Stimulated activated CD4-positive, alpha-beta T cell treated with anti-CD3 and anti-CD28 coated beads, TNF-alpha, amount 100 ng/mL, for 1 hour (primary cell): ENCODE measurements around the gene OASL.
"Not testable (repeated sequence)": the region's sequence is repeated elsewhere in the genome, so short reads cannot be mapped to it uniquely, and the experiment has no call there.

Source experiments
- DNase-seq, 3 donors: peaks; one replicate each; pipeline ENCODE4 v3.0.0-alpha.2; 2020; ENCODE audit warnings: low read depth in 3 of 3, low spot score in 1 of 3

Gene OASL

DNA sequence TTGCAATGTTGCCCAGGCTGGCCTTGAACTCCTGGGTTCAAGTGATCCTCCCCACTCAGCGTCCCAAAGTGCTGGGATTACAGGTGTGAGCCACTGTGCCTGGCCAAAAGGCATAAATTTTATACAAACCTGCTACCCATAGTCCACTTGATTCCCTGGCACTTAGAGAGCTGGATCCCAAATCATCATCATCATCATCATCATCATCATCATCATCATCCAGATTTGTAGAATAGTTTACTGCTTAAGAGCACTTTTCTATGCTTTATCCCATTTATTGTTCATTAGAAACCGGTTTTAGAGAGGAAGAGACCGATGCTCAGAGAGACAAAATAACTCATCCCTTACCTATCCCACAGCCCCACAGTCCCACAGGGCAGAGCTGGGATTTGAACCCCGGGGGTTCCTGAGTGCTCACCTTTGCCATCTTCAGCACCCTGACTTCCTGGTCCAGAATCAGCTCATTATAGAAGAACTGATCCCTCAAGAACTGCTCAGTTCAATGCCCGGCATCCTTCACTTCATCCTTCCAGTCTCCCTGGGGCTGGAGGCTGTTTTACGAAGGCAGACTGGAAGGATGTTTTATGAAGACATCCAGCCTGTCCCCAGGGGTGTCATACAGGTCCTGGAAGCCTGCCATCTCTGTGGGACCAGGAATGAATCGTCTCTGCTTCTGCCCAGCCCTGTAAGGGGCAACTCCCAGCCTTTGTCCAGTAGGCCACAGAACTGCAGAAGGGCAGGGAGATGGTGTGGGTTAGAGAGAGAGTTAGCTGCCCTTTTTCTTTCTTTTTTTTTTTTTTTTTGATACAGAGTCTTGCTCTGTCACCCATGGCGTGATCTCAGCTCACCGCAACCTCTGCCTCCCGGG, 20.2 kb upstream of the OASL start:
- DNase-seq = no peak

DNA sequence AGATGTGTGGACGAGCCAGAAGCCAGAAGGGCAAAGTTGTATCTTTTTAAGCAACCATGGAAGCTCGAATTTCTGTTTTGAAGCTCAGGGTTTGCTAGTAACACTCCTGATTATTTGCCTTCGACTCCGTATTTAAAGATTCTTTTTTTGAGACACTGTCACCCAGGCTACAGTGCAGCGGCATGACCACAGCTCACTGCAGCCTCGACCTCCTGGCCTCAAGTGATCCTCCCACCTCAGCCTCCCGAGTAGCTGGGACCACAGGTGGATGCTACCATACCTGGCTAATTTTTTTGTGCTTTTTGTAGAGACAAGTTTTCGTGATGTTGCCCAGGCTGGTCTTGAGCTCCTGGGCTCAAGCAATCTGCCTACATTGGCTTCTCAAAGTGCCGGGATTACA, 18.7 kb upstream of the OASL start:
- DNase-seq = no peak

DNA sequence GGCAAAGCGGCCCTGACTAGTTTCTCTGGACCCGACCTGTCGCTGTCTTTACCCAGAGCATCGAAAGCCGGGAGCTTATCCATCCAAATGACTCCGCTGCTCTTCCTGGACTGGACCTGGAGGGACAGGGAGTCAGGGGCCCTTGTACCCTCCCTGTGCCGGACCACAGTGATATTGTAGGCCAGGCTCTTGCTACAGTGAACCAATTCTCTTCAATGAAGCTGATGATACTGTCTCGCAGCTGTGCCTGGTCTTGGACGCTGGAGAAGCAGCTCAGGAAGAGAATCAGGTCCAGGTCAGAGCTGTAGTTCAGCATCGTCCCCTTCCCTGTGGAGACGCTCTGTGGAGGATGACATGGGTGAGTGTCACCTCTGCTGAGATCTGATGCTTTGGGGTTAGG, 14.7 kb upstream of the OASL start:
- no peak for DNase-seq

DNA sequence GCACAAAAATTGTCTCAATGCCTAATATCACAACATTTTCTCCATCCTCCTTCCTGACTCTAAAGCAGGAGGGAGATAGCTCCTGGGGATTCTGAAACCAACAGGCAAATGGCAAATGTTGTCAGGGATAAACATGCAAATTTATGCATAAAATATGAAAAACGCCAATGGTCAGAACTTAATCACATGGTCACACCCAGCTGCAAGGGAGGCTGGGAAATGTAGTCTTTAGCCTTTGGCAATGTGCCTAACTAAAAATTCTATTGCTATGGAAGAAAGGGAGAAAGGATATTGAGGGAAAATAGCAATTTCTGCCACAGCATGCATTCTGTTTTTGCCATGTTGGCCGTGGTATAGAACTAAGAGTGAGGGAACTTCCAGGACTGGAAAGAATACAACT, 11.7 kb upstream of the OASL start:
- no peak for DNase-seq

DNA sequence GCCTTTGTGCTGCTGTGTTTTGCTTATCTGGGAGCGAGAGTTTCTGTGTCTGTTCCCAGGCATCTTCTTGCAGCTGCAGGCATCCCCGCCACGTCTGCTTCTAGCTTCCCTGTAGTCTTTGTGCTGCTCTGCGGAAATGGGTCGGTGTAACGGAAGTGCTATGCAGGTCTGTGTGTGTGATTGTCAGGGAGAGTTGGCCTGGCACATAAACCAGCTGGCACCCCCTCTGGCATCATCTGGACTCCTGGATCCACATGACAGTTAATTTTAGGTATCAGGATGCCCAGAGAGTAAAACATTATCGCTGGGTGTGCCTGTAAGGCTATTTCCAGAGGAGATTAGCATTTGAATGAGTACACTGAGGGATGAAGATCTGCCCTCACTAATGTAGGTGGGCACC, 9.4 kb upstream of the OASL start:
- DNase-seq = no peak

DNA sequence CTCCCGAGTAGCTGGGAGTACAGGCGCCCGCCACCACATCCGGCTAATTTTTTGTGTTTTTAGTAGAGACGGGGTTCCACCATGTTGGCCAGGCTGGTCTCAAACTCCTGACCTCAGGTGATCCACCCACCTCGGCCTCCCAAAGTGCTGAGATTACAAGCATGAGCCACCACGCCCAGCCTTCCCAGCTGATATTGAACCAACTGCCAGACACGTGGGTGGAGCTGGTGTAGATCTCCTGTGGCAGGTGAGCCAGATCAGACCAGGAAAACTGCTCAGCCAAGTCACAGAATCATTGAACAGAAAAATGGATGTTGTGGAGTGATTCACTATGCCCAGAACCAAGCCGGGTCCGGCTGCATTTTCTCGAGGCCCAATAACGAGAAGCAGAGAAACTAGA, 8.4 kb upstream of the OASL start:
- not testable (repeated sequence) for DNase-seq

DNA sequence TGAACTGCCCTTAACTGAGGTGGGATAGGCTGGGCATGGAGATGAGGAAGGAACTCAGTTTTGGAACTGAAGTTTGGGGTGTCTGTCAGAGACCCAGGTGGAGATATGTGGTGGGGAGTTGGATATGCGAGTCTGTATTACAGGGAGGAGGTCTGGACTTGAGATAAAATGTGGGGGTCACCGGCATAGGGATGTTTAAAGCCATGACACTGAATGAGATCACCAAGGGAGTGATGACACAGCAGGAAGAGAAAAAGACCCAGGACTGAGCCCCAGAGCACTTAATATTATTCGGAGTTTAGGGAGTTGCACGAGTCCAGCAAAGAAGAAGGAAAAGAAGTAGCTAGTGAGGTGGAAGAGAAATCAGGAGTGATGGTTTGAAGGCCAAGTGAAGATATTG, 4.0 kb upstream of the OASL start:
- DNase-seq = no peak

DNA sequence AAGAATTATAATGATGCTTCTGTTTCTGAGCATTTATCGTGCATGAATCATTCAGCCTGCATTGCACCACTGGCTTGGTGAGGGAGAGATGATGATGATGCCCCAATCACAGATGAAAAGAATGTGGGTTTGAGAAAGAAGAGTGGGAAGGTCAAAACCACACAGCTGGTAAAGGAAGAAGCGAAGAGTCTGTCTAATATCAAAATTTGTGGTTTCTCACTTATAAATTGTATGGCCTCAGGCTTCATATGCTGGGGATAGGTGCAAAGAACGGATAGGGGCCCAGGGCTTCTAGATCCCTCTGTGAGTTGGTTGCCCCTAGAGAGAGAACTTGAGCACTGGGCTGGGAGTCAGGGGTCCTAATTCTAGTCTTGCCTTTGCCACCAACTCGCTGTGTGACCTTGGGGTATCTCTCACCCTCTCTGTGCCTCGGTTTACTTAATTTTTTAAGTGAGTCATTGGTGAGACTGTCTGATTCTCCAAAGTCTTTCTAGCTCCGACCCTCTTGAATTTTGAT, 2.2 kb downstream of the OASL start:
- no peak for DNase-seq

DNA sequence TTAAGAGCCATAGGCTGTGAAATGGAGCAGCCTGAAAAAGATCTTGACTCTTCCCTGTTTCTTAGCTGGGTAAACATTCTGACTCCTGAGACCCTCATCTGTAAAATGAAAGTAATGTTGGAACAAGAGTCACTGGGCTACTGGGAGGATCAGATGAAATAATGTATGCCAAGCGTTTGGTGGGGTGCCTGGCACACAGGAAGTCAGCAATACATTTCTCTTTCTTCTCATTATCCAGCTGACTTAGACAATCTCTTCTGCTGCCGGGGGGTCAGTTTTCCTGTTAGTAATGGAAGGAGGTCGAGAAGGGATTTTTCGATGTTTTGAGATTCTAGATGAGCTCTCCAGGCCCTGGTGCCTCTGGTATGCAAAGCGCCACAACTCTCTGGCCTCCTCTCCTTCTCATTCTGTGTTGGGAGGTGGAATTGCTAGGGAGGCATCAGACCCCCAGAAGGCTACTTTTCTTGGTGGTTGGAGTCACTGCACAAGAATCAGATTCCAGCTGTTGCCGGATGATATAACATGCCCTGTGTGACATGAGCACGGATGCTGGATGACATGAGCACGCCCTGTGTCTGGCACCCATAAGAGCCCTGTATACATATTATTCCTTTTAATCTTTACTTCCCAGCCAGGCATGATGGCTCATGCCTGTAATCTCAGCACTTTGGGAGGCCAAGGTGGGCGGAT, 4.3 kb downstream of the OASL start:
- no peak for DNase-seq

DNA sequence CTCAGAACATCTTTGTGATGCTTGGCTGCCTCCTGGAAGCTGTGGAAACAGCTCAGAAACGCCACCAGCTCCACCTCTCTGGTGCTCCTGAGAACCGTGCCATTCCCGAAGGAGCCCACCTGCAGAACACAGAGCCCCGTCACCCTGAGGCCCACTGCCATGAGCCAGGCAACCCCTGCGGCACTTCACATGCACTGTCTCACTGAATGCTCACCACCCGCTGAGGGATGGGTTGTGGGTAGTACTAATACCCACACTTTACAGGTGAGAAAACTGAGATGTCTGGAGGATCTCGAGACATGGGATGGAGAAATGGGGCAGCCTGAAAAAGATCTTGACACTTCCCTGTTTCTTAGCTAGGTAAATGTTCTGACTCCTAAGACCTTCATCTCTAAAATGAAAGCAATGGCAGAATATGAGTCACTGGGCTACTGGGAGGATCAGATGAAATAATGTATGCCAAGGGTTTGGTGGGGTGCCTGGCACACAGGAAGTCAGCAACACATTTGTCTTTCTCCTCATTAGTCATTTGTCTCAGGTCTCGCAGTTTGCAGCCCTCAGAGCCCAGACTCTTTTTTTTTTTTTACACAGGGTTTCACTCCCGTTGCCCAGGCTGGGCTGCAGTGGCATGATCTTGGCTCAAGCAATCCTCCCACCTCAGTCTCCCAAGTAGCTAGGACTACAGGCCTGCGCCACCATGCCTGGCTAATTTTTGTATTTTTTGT, 5.3 kb downstream of the OASL start:
- peak in 1 of 3 donors; percentile 34 for DNase-seq

DNA sequence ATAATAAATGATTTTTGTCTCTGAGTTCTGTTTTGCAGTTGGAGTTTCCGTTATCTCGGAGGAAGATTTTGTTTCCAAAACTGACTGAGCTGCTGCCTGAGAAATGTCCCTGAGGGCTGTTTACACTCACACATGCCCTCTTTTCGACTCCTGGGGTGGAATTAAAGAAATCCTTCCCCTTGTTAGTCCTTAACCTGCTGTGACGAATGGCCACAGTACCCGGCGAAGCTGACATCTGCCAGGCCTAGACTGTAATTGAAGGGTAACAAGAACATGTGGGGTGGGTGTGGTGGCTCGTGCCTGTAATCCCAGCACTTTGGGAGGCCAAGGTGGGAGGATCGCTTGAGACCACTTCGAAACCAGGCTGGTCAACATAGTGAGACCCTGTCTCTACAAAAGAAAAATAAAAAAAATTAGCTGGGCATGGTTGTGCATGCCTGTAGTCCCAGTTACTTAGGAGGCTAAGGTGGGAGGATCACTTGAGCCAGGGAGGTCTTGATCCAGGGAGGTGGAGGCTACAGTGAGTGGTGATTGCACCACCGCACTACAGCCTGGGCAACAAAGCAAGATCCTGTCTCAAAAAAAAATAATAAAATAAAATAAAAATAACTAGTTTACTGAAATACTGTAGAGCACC, 8.4 kb downstream of the OASL start:
- DNase-seq = no peak

DNA sequence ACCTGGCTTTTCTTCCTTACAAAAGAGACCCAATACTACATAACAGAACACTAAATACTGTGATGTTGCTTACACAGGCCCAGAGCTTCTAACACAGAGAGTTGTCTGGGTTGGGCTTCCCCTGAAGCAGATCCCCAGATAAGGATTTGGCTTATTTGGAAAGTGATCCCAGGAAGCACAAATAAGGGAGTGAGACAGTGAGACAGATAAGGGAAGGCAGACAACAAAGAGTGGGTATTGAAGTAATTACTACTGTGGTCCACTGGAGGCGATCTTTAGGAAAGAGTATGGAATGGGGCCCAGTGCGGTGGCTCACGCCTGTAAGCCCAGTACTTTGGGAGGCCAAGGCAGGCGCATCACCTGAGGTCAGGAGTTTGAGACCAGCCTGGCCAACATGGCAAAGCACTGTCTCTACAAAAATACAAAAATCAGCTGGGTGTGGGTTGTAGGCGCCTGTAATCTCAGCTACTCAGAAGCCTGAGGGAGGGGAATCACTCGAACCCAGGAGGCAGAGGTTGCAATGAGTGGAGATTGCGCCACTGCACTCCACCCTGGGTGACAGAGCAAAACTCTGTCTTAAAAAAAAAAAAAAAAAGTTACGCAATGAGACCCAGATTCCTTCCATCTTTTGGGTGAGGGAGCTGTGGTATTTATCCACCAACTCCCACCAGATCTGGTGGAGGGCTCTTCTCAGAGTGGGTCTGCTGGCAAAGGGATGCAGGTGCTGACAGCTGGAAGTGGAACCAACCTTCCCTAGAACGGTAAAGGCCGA, 12.6 kb downstream of the OASL start:
- DNase-seq = no peak

DNA sequence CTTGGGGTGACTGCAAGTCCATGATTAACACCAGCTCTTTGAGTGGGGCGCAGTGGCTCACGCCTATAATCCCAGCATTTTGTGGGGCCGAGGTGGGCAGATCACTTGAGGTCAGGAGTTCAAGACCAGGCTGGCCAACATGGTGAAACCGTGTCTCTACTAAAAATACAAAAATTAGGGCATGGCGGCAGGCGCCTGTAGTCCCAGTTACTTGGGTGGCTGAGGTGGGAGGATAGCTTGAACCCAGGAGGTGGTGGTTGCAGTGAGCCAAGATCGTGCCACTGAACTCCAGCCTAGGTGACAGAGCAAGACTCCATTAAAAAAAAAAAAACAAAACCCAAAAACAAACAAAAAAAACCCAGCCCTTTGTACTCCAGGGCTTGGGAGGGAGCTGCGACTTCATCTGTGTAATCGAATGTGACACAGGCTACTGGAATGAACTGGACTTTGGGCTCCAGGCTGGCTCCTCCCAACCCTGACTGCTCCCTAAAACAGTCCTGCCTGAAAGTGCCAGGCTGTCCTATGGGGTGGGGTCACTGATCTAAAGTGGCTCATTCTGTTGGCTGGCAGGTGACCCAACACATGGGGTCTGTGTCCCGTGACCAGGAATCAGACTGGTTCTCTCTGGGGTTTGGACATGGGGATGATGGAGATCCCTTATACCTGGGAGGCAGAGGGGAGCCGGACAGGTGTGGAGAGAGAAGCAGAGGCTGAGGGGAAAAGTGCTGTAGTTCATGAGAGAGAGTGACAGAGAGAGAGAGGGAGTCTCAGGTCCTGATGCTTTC, 13.4 kb downstream of the OASL start:
- DNase-seq = no peak

DNA sequence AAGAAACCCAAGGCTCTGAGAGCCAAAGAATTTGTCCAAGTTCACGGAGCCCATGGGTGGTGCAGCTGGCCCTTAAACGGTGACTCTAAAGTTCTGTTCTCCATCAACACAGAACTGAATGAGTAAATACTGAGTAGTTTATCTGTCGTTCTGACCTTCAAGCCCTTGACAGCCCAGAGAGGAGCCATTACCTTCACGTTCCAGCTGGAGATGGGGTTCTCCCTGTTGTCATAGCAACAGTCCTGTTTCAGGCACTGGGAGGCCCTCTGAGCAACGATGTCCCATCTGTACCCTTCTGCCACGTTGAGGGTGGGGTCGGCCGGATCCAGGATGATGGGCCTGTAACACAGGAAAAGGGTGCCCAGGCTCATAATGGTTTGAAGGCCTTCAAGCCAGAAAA, 15.2 kb downstream of the OASL start:
- DNase-seq = no peak

DNA sequence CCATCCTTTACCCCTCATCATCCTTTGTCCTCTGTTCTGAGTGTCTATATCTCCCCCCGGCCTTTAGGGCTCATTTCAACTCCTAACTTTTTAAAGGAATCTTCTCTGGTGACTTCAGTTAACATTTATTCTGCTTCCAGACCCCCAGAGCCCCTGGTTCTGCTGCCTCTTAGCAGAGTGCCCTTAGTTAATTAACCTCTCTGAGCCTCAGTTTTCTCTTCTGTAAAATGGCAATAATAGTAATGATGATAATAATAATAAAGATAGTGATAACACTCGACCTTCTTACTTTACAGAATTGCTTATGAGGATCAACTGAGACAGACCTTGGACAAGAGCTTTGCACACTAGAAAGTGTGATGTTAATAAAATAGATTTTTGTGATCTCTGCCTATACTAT, 16.3 kb downstream of the OASL start:
- no peak for DNase-seq

DNA sequence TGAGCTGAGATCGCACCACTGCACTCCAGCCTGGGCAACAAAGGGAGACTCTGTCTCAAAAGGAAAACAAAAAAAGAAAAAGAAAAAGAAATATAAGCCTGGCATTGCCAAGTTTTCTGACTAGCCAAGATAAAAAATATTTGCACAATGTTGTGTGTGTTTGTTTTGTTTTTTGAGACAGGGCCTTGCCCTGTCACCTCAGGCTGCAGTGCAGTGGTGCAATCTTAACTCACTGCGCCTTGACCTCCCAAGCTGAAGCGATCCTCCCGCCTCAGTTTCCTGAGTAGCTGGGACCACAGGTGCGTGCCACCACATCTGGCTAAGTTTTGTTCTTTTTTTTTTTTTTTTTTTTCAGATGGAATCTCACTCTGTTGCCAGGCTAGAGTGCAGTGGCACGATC, 17.3 kb downstream of the OASL start:
- DNase-seq = no peak

DNA sequence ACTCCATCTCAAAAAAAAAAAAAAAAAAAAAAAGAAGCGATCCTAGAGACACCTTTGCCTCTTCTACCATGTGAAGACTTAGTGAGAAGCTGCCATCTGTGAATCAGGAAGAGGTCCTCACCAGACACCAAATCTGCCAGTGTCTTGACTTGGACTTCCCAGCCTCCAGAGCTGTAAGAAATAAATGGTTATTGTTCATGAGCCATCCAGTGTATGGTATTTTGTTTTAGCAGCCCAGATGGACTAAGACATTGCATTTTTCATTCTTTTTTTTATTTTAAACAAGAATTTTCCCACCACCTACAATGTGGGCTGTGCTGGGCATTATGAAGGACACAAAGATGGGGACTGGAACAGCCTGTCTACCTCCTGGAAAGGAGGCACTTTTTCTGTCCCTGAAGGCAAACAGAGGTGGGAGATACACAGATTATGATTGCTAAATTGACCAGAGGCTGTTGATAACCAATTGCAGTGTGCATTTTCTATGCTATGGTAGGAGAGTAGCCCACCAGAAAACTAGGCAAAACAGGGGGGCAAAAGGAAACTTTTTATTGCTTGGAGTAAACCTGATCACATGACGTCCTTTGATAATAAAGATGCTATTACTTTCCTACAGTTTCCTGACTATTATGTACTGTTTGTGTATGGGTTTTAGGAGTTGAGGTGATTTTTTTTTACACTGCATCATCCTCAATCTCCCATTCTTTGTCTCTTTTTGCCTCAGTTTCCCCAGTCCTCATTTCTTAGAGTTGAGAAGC, 20.0 kb downstream of the OASL start:
- no peak for DNase-seq

DNA sequence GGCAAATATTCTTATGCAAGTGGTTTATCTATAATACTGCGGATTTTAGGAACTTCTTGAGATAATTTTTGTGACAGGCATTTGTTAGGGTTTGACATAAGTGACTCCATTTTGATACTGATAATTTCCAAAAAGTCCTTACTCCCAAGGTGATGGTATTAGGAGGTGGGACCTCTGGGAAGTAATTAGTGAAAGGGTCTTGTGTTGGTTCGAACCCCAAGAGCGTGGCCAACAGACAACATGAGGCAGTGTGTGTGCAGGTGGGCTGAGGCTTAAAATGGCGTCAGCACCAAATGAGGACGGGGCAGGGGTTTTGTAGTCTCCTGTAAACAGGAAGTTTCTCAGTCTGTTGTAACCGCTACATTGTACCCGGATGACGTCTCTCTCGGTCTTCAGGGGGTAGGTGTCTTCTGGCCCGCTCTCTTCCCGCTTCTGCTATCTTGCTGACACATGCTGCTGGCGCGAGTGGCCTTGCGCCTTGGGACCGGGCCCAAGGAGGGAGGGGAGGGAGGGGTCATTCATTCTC, 21.0 kb downstream of the OASL start:
- no peak for DNase-seq
